ENCODE measurements around the gene RBBP8NL. TPM values are rescaled to one million over a fixed set of nuclear protein-coding genes. Genes with fewer than 3 reads are reported as not detected.

RBBP8NL gene
- total RNA-seq, 2 donors from 2014 or later = 0.40 TPM; not detected in 1

GRCh38 chr20:62452475-62453095 is 25.2 kb upstream of the RBBP8NL start:
- H3K27me3 ChIP-seq (ENCODE audit: control insufficient read depth, insufficient read depth, low read length, poor library complexity, severe bottlenecking) = no peaks in the 10 kb centered on the region
- no peak overlapping the region for H3K4me3 Mint-ChIP-seq
- H3K9me3 ChIP-seq (ENCODE audit: control insufficient read depth, low read length) = no peaks in the 10 kb centered on the region
- H3K4me1 Mint-ChIP-seq = peaks cover 3% of the 10 kb centered on the region
- no peak overlapping the region for H3K4me3 ChIP-seq (ENCODE audit: low read length)
- no peak overlapping the region for H3K9ac ChIP-seq (ENCODE audit: extremely low read depth, low read length, poor library complexity, severe bottlenecking)
- no peak for DNase-seq
- no peaks in the 10 kb centered on the region for H3K36me3 Mint-ChIP-seq (ENCODE audit: low read depth)
- H3K4me1 ChIP-seq (ENCODE audit: control insufficient read depth, insufficient read depth, low read length) = no peaks in the 10 kb centered on the region
- WGBS, 2 experiments (ENCODE audit: insufficient coverage in 1 of 2, insufficient read length in 1 of 2) = 87 to 89% methylated on average over 9 to 18 of the region's 18 CpGs
- no peak overlapping the region for H3K27ac Mint-ChIP-seq
- H3K36me3 ChIP-seq (ENCODE audit: control insufficient read depth, insufficient read depth, low read length) = no peaks in the 10 kb centered on the region
- TF ChIP-seq, protein P1, sequence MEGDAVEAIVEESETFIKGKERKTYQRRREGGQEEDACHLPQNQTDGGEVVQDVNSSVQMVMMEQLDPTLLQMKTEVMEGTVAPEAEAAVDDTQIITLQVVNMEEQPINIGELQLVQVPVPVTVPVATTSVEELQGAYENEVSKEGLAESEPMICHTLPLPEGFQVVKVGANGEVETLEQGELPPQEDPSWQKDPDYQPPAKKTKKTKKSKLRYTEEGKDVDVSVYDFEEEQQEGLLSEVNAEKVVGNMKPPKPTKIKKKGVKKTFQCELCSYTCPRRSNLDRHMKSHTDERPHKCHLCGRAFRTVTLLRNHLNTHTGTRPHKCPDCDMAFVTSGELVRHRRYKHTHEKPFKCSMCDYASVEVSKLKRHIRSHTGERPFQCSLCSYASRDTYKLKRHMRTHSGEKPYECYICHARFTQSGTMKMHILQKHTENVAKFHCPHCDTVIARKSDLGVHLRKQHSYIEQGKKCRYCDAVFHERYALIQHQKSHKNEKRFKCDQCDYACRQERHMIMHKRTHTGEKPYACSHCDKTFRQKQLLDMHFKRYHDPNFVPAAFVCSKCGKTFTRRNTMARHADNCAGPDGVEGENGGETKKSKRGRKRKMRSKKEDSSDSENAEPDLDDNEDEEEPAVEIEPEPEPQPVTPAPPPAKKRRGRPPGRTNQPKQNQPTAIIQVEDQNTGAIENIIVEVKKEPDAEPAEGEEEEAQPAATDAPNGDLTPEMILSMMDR (conservative IDR thresholded peaks at IDR 0.05) = no peak
- no peaks in the 10 kb centered on the region for H3K27me3 Mint-ChIP-seq (ENCODE audit: insufficient read depth)
- H3K9me3 Mint-ChIP-seq = no peaks in the 10 kb centered on the region
- no peak overlapping the region for H3K27ac ChIP-seq (ENCODE audit: low read depth, low read length)

GRCh38 chr20:62451970-62452369 is 24.6 kb upstream of the RBBP8NL start:
- Mint-ChIP-seq H3K4me1 (peaks cover 3% of the 10 kb centered on the region), H3K36me3 (ENCODE audit: low read depth) (no peaks in the 10 kb centered on the region), H3K27ac (no peak overlapping the region), H3K9me3 (no peaks in the 10 kb centered on the region), H3K27me3 (ENCODE audit: insufficient read depth) (no peaks in the 10 kb centered on the region), H3K4me3 (no peak overlapping the region)
- H3K27ac ChIP-seq (ENCODE audit: low read depth, low read length) = no peak overlapping the region
- H3K9me3 ChIP-seq (ENCODE audit: control insufficient read depth, low read length) = no peaks in the 10 kb centered on the region
- H3K9ac ChIP-seq (ENCODE audit: extremely low read depth, low read length, poor library complexity, severe bottlenecking) = no peak overlapping the region
- H3K4me1 ChIP-seq (ENCODE audit: control insufficient read depth, insufficient read depth, low read length) = no peaks in the 10 kb centered on the region
- H3K4me3 ChIP-seq (ENCODE audit: low read length) = no peak overlapping the region
- WGBS, 2 experiments (ENCODE audit: insufficient coverage in 1 of 2, insufficient read length in 1 of 2) = 86 to 91% methylated on average over 3 of the region's 3 CpGs
- no peak for DNase-seq
- TF ChIP-seq, protein P1 (conservative IDR thresholded peaks at IDR 0.05) = no peak
- no peaks in the 10 kb centered on the region for H3K36me3 ChIP-seq (ENCODE audit: control insufficient read depth, insufficient read depth, low read length)
- H3K27me3 ChIP-seq (ENCODE audit: control insufficient read depth, insufficient read depth, low read length, poor library complexity, severe bottlenecking) = no peaks in the 10 kb centered on the region

DNA sequence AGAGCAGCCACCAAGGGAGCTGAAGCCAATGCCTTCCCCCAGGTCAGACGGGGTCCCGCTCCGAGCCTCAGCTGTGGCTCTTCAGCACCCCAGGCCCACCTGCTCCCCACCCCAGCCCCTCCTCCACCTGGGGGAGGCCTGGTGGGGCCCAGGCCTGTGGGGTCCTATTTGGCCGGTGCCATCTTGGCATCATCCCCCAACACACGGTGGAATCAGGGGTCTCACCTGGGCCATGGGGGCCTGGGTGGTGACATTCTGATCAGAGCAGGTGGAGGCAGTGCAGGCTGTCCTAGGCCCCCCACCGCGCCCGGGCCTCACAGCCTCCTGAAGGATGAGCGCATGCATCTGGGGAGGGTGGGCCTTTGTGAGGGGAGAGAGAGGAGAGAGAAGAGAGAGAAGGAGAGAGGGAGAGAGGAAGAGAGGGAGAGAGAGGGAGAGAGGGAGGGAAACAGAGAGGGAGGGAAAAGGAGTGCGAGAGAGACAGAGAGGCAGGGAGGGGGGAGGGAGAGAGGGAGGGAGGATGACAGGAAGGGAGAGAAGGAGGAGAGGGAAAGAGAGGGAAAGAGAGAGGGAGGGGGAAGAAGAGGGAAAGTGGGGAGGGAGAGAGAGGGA is 23.9 kb upstream of the RBBP8NL start:
- H3K36me3 ChIP-seq (ENCODE audit: control insufficient read depth, insufficient read depth, low read length) = no peaks in the 10 kb centered on the region
- Mint-ChIP-seq H3K27me3 (ENCODE audit: insufficient read depth) (no peaks in the 10 kb centered on the region), H3K36me3 (ENCODE audit: low read depth) (no peaks in the 10 kb centered on the region), H3K27ac (no peak overlapping the region), H3K9me3 (no peaks in the 10 kb centered on the region), H3K4me1 (peaks cover 3% of the 10 kb centered on the region), H3K4me3 (no peak overlapping the region)
- no peak overlapping the region for H3K27ac ChIP-seq (ENCODE audit: low read depth, low read length)
- H3K9me3 ChIP-seq (ENCODE audit: control insufficient read depth, low read length) = no peaks in the 10 kb centered on the region
- DNase-seq = no peak
- H3K4me3 ChIP-seq (ENCODE audit: low read length) = no peak overlapping the region
- no peaks in the 10 kb centered on the region for H3K4me1 ChIP-seq (ENCODE audit: control insufficient read depth, insufficient read depth, low read length)
- 88 to 90% methylated on average over 2 to 10 of the region's 10 CpGs for WGBS, 2 experiments (ENCODE audit: insufficient coverage in 1 of 2, insufficient read length in 1 of 2)
- H3K27me3 ChIP-seq (ENCODE audit: control insufficient read depth, insufficient read depth, low read length, poor library complexity, severe bottlenecking) = no peaks in the 10 kb centered on the region
- TF ChIP-seq, protein P1 (conservative IDR thresholded peaks at IDR 0.05) = no peak
- no peak overlapping the region for H3K9ac ChIP-seq (ENCODE audit: extremely low read depth, low read length, poor library complexity, severe bottlenecking)
